Esophagus squamous epithelium (tissue), 4 donors: ENCODE results near the gene RALA.

Experiments
- POLR2A ChIP-seq, 4 donors: fragments of 450-650 bp; IDR thresholded peaks; one replicate each; pipeline ENCODE4 v1.6.1; 2017; ENCODE audit warnings: antibody characterized with exemption in 4 of 4, mild to moderate bottlenecking in 4 of 4, moderate library complexity in 3 of 4
- TF ChIP-seq, protein P1 (sequence below), 6 experiments: fragments of 450-650 bp in 4 of 6; fragments of 200-600 bp in 2 of 6; sonication (generic) in 2 of 6; IDR thresholded peaks; one replicate each; pipeline ENCODE4 v1.5.1; 2016 to 2019; ENCODE audit warnings: antibody characterized with exemption in 6 of 6, mild to moderate bottlenecking in 4 of 6, moderate library complexity in 4 of 6

DNA sequence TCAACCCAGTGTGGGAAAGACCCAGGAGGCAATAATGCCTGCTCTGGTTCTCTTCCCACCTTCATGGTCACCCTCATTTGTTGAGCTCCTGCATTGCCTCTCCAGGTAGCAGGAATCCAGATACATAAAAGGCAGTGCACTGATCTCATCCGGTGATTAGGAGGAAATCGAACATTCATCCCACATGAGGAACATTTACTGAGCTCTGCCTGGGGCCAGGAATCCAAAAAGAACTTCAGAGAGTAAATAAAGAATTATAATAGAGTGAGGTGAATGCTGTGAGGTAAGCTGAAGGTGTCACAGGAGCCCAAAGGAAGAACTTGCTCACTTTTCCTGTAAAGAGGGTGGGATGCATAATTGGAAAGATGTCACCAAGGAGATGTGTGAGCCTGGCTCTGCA is 121.2 kb downstream of the RALA start:
- TF ChIP-seq, protein P1, sequence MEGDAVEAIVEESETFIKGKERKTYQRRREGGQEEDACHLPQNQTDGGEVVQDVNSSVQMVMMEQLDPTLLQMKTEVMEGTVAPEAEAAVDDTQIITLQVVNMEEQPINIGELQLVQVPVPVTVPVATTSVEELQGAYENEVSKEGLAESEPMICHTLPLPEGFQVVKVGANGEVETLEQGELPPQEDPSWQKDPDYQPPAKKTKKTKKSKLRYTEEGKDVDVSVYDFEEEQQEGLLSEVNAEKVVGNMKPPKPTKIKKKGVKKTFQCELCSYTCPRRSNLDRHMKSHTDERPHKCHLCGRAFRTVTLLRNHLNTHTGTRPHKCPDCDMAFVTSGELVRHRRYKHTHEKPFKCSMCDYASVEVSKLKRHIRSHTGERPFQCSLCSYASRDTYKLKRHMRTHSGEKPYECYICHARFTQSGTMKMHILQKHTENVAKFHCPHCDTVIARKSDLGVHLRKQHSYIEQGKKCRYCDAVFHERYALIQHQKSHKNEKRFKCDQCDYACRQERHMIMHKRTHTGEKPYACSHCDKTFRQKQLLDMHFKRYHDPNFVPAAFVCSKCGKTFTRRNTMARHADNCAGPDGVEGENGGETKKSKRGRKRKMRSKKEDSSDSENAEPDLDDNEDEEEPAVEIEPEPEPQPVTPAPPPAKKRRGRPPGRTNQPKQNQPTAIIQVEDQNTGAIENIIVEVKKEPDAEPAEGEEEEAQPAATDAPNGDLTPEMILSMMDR (IDR thresholded peaks at IDR 0.05), result no peak
- no peak for TF ChIP-seq POLR2A (IDR thresholded peaks at IDR 0.05)
